ENCODE results near the gene NUP133.
A peak's percentile ranks its signal among the peaks of the same experiment; 100 is the strongest.

Gene NUP133

DNA sequence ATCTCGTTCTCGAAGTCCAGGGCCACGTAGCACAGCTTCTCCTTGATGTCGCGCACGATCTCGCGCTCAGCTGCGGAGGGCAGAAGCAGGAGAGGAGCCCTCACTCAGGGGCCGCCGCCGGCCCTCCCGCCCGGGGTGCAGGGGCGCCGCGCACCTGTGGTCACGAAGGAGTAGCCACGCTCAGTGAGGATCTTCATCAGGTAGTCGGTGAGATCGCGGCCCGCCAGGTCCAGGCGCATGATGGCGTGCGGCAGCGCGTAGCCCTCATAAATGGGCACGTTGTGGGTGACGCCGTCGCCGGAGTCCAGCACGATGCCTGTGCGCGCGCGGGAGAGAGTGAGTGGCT, 76.1 kb downstream of the NUP133 start:
- DNase-seq (ENCODE audit: low read depth), result no peak
- H3K4me3 ChIP-seq (ENCODE audit: low read length), result no peak overlapping the region
- TF ChIP-seq, protein P1, sequence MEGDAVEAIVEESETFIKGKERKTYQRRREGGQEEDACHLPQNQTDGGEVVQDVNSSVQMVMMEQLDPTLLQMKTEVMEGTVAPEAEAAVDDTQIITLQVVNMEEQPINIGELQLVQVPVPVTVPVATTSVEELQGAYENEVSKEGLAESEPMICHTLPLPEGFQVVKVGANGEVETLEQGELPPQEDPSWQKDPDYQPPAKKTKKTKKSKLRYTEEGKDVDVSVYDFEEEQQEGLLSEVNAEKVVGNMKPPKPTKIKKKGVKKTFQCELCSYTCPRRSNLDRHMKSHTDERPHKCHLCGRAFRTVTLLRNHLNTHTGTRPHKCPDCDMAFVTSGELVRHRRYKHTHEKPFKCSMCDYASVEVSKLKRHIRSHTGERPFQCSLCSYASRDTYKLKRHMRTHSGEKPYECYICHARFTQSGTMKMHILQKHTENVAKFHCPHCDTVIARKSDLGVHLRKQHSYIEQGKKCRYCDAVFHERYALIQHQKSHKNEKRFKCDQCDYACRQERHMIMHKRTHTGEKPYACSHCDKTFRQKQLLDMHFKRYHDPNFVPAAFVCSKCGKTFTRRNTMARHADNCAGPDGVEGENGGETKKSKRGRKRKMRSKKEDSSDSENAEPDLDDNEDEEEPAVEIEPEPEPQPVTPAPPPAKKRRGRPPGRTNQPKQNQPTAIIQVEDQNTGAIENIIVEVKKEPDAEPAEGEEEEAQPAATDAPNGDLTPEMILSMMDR (IDR thresholded peaks at IDR 0.05; ENCODE audit: insufficient read depth, low read depth, low read length, missing control alignments), result no peak

DNA sequence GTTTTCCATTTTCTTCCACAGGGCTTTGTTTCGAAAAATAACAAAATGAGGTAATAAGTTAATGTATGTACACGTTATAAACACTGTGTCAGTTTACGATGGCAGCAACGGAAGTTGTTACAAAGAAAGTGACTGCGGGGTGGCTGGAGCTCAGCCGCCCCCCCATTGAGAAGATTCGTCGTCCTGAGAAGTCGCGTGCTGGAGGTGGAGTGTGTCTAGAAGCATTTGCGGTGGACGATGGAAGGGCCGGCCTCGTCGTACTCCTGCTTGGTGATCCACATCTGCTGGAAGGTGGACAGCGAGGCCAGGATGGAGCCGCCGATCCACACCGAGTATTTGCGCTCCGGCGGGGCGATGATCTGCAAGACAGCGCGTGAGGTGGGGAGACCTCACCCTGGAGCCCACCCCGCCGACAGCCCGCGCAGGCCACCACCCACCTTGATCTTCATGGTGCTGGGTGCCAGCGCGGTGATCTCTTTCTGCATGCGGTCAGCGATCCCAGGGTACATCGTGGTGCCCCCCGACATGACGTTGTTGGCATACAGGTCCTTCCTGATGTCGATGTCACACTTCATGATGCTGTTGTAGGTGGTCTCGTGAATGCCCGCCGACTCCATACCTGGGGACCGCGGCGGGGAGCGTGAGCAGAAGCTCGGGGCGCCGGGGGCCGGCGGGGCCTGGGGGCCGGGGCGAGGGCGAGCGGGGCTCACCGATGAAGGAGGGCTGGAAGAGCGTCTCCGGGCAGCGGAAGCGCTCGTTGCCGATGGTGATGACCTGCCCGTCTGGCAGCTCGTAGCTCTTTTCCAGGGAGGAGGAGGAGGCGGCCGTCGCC, 76.6 kb downstream of the NUP133 start:
- TF ChIP-seq, protein P1 (IDR thresholded peaks at IDR 0.05; ENCODE audit: insufficient read depth, low read depth, low read length, missing control alignments), result no peak
- H3K4me3 ChIP-seq (ENCODE audit: low read length), result no peak overlapping the region
- no peak for DNase-seq (ENCODE audit: low read depth)

DNA sequence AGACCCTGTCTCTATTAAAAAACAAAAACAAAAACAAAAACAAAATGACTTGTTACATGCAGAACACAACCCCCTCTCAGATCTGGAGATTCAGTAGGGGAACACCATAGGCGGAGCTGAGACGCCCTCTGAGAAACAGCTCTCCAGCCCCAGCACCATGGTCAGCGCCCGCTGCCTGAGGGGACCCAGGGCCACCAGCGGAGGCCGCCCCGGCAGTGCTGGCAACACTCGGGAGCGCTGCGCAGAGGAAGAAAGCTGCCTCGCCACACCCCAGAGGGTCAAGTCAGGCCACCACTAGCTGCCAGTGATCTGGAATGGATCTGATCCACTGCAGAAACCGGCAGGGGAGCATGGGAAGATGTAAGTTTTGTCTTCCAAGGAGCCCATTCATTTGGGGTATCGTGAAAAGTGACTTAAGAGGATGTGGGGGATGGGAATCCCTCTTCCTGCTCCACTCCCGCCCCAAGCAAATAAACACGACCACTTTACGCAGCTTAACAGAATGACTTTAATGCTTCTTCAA, 77.3 kb downstream of the NUP133 start:
- DNase-seq (ENCODE audit: low read depth), result peak; percentile 58
- H3K4me3 ChIP-seq (ENCODE audit: low read length), result no peak overlapping the region
- TF ChIP-seq, protein P1 (IDR thresholded peaks at IDR 0.05; ENCODE audit: insufficient read depth, low read depth, low read length, missing control alignments), result no peak

DNA sequence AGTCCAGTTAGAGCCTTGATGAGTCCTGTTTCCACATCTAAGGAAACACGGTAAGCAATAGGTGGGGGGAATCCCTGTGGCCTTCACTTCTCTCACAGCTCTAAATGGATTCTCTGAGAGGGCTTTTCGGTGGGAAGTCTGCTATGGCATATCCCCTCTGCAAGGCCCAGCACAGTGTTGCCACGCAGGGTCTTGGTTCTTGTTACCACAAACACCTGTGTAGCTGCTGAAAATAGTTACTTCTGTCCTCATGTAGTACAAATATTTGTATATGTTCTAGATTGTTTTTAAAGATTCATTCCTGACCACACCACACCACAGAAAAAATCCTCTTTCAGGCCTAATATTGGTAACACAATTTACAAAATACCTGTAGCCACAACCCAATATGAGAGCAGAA, 79.9 kb downstream of the NUP133 start:
- TF ChIP-seq, protein P1 (IDR thresholded peaks at IDR 0.05; ENCODE audit: insufficient read depth, low read depth, low read length, missing control alignments), result no peak
- no peak for DNase-seq (ENCODE audit: low read depth)
- no peak overlapping the region for H3K4me3 ChIP-seq (ENCODE audit: low read length)

DNA sequence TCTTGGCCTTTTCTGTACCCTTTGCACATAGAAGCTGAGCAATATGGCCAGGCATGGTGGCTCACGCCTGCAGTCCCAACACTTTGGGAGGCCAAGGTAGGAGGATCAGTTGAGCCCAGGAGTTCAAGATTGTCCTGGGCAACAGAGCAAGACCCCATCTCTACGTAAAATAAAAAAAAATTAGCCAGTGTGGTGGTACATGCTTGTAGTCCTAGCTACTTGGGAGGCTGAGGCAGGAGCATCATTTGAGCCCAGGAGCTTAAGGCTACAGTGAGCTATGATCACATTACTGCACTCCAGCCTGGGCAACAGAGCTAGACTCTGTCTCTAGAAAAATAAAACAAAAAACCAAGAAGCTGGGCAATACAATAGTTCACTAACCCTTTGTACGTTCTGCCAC, 80.6 kb downstream of the NUP133 start:
- TF ChIP-seq, protein P1 (IDR thresholded peaks at IDR 0.05; ENCODE audit: insufficient read depth, low read depth, low read length, missing control alignments), result no peak
- H3K4me3 ChIP-seq (ENCODE audit: low read length), result no peak overlapping the region
- no peak for DNase-seq (ENCODE audit: low read depth)

DNA sequence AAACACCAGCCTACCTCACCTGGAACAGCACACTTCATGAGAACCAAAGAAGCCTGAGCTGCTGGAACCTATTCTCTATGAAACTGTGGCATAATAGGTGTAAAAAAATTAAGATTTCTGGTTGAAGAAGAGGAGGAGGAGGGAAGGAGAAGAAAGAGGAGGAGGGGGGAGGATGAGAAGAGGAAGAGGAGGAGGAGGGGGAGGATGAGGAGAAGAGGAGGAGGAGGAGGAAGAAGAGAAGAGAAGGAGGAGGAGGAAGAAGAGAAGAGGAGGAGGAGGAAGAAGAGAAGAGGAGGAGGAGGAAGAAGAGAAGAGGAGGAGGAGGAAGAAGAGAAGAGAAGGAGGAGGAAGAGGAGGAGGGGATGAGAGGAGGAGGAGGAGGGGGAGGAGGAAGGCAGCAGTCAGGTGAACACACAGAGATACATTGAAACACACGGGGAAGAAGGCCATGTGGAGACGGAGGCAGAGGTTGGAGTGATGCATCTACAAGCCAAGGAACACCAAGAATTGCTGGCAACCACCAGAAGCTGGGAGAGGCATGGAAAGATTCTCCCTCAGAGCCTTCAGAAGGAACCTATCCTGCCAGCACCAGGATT, 82.5 kb downstream of the NUP133 start:
- TF ChIP-seq, protein P1 (IDR thresholded peaks at IDR 0.05; ENCODE audit: insufficient read depth, low read depth, low read length, missing control alignments), result no peak
- H3K4me3 ChIP-seq (ENCODE audit: low read length), result no peak overlapping the region
- DNase-seq (ENCODE audit: low read depth), result no peak
